Activated naive CD4-positive, alpha-beta T cell treated with anti-CD3 and anti-CD28 coated beads, Interleukin-2, amount 10 ng/mL, durations not matched to agents 7 days and 5 days (primary cell): ENCODE data around the gene UBASH3A.

Source experiments
- CTCF ChIA-PET: fragments of 350-600 bp; sonication (Branson Sonifier 250); formaldehyde crosslinking; loops from one replicate; lab custom pipeline; 2021; ENCODE audit warnings: antibody characterized with exemption; lab: Charles Lee
- DNase-seq: peaks from one replicate; pipeline ENCODE4 v3.0.0-alpha.2; 2020
- H3K27ac Mint-ChIP-seq: one replicate; pipeline ENCODE4 v1.8.0; 2021; ENCODE audit warnings: mild to moderate bottlenecking, moderate library complexity, mixed read lengths
- H3K27me3 Mint-ChIP-seq: one replicate; pipeline ENCODE4 v1.8.0; 2021; ENCODE audit warnings: mild to moderate bottlenecking, mixed read lengths
- H3K36me3 Mint-ChIP-seq: one replicate; pipeline ENCODE4 v1.8.0; 2021; ENCODE audit warnings: mixed read lengths
- H3K4me1 Mint-ChIP-seq: one replicate; pipeline ENCODE4 v1.8.0; 2021; ENCODE audit warnings: mixed read lengths
- H3K4me3 Mint-ChIP-seq: one replicate; pipeline ENCODE4 v1.8.0; 2021; ENCODE audit warnings: mild to moderate bottlenecking, moderate library complexity, mixed read lengths
- H3K9me3 Mint-ChIP-seq: one replicate; pipeline ENCODE4 v1.8.0; 2021; ENCODE audit warnings: mixed read lengths

UBASH3A gene

DNA sequence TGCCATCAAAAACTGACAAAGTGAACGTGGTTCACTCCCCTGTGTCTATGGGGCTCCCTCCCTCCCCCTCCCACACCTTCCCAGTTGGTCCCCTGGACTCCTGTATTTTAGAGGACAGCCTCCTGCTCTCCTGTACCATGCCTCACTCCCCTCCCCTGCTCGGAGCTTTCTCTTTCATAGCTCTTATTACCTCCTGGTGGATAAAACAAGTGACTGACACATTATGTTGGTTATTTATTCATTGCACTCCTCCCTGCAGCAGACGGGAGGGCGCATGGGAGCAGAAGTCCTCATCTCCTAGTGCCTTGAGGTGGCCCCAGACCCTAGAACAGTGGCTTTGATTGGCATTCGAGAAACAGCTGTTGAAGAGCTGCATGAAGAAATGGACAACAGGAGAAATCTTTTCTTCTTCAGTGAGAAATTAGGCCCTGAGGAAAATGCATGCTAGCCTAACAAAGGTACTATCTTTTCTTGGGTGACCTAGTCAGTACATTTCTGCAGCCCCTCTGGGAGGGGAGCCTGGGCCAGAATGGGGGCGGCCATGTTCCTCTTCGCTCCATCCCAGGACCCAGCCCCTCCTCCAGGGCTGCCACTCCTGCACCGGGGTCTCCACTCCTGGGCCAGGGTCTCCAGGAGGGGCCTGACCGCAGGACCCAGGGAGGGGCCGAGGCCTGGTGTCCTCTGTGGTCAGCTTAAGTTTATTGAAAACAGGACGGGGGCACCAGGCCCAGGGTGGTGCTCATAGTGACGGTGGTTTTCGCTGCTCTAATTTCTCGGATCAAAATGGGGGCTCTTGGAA lies 36.1 kb upstream of the UBASH3A start:
- H3K4me3 Mint-ChIP-seq, result no peak overlapping the region
- peaks cover 8% of the 10 kb centered on the region for H3K4me1 Mint-ChIP-seq
- CTCF ChIA-PET, result interaction anchor here (1.0 to 2.3 kb wide), 2 partner anchors 13 to 31 kb away, joined by 3 to 7 read pairs; no protein-coding TSS in a partner anchor
- H3K27ac Mint-ChIP-seq, result no peak overlapping the region
- H3K27me3 Mint-ChIP-seq, result peaks cover 39% of the 10 kb centered on the region
- no peaks in the 10 kb centered on the region for H3K9me3 Mint-ChIP-seq
- no peak for DNase-seq
- H3K36me3 Mint-ChIP-seq, result no peaks in the 10 kb centered on the region

DNA sequence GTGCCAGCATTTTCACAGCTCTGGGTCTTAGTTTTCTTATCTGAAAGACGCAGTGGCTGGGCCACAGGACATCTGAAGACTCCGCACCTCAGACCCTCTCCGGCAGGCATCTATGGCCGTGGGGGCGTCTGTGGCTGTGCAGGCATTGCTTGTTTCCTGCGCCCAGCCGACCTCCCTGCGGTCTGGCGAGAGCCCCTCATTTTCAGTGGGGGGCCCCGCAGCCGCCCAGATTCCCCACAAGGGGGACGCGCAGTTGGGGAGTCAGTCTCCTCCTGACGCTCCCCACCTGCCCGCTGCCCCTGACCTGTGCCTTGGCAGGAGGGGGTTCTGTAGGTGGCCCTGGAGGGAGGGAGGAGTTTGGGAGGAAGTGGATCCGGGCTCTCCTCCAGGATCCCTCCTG lies 33.9 kb upstream of the UBASH3A start:
- H3K36me3 Mint-ChIP-seq, result no peaks in the 10 kb centered on the region
- DNase-seq, result no peak
- no peaks in the 10 kb centered on the region for H3K9me3 Mint-ChIP-seq
- no peak overlapping the region for H3K27ac Mint-ChIP-seq
- H3K4me1 Mint-ChIP-seq, result peaks cover 17% of the 10 kb centered on the region
- H3K4me3 Mint-ChIP-seq, result no peak overlapping the region
- CTCF ChIA-PET, result no interaction called here
- H3K27me3 Mint-ChIP-seq, result peaks cover 37% of the 10 kb centered on the region

DNA sequence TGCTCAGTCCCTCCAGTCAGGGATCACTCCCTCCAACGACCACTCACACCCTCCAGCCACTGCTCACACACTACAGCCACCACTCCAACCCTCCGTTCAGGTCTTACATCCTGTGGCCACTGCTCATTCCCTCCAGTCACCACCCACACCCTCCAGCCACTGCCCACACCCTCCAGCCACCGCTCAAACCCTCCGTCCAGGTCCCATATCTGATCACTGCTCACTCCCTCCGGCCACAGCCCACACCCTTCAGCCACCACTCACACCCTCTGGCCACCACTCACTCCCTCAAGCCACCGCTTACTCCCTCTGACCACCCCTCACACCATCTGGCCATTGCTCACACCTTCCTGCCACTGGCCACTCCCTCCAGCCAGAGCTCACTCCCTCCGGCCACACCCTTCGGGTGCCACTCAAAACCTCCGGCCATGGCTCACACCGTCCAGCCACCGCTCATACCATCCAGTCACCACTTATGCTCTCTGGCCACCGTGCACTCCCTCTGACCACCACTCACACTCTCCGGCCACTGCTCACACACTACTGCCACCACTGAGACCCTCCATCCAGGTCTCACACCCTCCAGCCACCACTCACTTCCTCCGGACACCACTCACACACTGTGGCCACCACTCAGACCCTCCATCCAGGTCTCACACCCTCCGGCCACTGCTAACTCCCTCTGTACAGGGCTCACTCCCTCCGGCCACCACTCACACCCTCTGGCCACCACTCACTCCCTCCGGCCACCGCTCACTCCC lies 32.6 kb upstream of the UBASH3A start:
- DNase-seq, result no peak
- H3K4me3 Mint-ChIP-seq, result no peak overlapping the region
- CTCF ChIA-PET, result no interaction called here
- no peaks in the 10 kb centered on the region for H3K9me3 Mint-ChIP-seq
- no peak overlapping the region for H3K27ac Mint-ChIP-seq
- peaks cover 18% of the 10 kb centered on the region for H3K4me1 Mint-ChIP-seq
- H3K27me3 Mint-ChIP-seq, result peaks cover 36% of the 10 kb centered on the region
- no peaks in the 10 kb centered on the region for H3K36me3 Mint-ChIP-seq

DNA sequence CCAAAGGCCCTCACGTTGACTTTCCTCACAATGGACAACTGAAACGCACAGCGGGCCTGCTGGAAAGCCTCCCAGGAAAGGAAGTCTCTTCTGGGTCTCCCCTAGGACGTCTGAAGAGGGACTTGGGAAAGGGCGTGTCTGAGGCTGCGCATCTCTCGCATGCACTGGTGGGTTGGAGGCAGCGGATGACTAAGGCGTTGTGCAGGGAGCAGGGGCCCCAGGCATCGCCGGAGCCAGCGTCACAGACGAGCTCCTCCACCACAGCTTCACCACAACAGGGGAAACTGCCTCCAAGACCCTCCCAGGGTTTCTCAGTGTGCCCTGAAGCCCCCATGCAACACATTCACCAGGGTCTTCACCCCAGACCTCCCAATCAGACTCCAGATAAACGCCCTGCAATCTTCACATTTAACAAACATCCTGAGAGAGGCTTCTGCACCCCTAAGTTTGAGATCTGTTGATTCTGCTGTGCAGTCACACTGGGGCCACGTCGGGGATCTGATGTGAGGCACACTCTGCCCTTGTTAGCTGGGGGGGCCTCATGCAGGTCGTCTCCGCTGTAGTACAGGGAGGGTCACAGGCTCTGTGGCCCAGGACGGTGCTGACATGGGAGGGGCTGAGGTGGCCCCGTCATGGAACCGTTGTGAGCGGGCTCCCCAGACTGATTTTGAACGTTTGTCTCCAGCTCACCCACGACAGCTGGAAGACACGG lies 30.4 kb upstream of the UBASH3A start:
- CTCF ChIA-PET, result interaction anchor here (0.9 to 1.2 kb wide), 3 partner anchors 8 to 114 kb away, joined by 3 read pairs; no protein-coding TSS in a partner anchor
- peaks cover 13% of the 10 kb centered on the region for H3K4me1 Mint-ChIP-seq
- H3K9me3 Mint-ChIP-seq, result no peaks in the 10 kb centered on the region
- no peaks in the 10 kb centered on the region for H3K36me3 Mint-ChIP-seq
- H3K27me3 Mint-ChIP-seq, result peaks cover 47% of the 10 kb centered on the region
- no peak overlapping the region for H3K4me3 Mint-ChIP-seq
- DNase-seq, result no peak
- no peak overlapping the region for H3K27ac Mint-ChIP-seq

DNA sequence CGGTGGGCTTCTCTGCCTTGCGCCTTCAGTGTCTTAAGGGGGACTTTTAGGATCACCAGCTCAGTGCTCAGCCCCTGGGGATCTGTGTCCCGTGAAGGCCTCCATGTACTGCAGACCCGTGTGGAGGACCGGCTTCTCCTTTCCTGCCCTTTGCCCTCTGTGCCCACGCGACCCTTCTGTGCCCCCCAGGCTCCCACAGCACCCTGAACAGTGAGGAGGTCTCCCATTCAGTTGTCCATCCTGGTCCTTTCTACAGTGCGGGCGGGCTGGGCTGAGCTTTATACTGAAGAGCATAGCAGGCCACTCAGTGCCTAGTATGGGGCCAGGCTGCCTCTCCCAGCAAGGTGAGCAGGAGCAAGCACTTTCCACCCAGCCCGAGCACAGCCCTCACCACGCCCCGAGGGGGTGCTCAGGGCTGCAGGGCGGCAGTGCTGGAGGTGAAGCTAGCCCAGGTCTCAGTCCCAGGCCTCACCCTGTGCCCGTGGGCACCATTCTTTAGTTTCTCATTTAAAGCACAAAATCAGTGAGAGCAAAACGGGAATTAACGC lies 29.7 kb upstream of the UBASH3A start:
- H3K27me3 Mint-ChIP-seq, result peaks cover 47% of the 10 kb centered on the region
- no peaks in the 10 kb centered on the region for H3K36me3 Mint-ChIP-seq
- CTCF ChIA-PET, result interaction anchor here (0.9 to 1.3 kb wide), 3 partner anchors 13 to 115 kb away, joined by 3 read pairs; no protein-coding TSS in a partner anchor
- no peak overlapping the region for H3K27ac Mint-ChIP-seq
- DNase-seq, result no peak
- peaks cover 12% of the 10 kb centered on the region for H3K4me1 Mint-ChIP-seq
- H3K4me3 Mint-ChIP-seq, result no peak overlapping the region
- H3K9me3 Mint-ChIP-seq, result no peaks in the 10 kb centered on the region

DNA sequence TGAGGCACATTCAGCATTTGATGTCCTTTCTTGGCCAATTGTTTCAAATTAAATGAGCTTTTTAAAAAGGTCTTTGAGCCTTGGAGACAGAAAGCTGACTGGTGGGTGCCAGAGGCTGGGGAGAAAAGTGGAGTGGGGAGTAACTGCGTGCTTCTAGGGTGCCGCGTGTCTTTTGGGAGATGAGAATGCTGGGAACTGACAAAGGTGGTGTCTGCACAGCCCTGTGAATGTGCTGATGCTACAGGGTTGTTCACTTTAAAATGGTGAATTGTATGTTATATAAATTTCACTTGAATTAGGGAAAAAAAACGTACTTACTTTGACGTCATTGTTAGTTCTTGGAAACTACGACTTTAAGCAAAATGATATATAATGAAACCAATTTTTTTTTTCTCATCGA lies 29.2 kb upstream of the UBASH3A start:
- CTCF ChIA-PET, result interaction anchor here (1.2 to 1.3 kb wide), 2 partner anchors 13 to 115 kb away, joined by 3 read pairs; no protein-coding TSS in a partner anchor
- Mint-ChIP-seq H3K27ac (no peak overlapping the region), H3K27me3 (peaks cover 47% of the 10 kb centered on the region), H3K36me3 (no peaks in the 10 kb centered on the region), H3K4me1 (peaks cover 12% of the 10 kb centered on the region), H3K9me3 (no peaks in the 10 kb centered on the region), H3K4me3 (no peak overlapping the region)
- DNase-seq, result no peak

DNA sequence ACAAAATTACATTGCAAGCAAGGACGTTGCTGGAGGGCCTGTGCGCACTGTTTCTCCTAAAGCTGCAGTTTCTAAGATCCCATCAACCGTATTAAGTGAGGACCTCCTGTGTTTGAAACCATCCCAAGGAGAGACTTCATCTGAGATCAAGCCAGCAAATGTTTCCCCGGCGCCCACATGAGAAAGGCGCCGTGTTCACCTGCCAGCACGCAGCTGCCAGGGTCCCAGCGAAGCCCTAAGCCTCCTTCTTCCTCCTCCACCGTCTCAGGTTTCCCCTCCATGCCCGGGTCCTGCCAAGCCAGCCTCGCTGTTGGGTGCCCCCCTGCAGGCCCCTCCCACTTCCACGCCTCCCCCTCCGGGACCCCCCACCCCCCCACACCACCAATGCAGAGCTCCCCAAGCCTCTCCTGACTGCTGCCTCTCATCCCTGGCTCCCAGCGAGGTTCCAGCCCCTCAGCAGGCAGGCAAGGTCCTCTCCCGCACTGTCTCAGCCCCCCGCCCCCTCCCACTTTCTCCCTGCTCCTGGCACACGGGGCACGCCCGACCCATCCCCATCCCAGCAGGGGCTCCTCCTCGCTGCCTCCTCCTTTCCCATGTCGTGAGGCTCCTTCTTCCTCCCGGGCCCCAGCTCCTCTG lies 28.7 kb upstream of the UBASH3A start:
- H3K27me3 Mint-ChIP-seq, result peaks cover 46% of the 10 kb centered on the region
- no peaks in the 10 kb centered on the region for H3K9me3 Mint-ChIP-seq
- H3K36me3 Mint-ChIP-seq, result no peaks in the 10 kb centered on the region
- no peak overlapping the region for H3K27ac Mint-ChIP-seq
- CTCF ChIA-PET, result interaction anchor here (1.0 to 1.3 kb wide), 3 partner anchors 14 to 116 kb away, joined by 3 read pairs; no protein-coding TSS in a partner anchor
- H3K4me3 Mint-ChIP-seq, result no peak overlapping the region
- DNase-seq, result no peak
- peaks cover 12% of the 10 kb centered on the region for H3K4me1 Mint-ChIP-seq

DNA sequence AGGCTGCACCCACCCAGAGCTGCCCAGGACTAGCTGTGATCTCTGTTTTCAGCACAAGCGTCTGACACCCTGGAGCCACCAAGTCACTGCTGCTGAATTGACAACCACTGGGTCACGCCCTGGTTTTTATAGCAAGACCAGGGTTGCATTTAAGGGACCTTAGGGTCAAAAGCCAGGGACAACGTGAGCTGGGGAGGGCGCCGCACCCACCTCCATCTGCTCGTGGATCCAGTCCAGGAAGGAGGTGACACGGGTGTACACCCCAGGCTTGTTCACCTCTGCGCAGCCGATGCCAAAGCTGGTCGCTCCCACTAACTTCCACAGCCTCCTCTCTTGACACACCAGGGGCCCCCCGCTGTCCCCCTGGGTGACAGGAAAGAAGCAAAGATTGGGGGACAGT lies 28.2 kb upstream of the UBASH3A start:
- Mint-ChIP-seq H3K27ac (no peak overlapping the region), H3K9me3 (no peaks in the 10 kb centered on the region), H3K4me1 (peaks cover 12% of the 10 kb centered on the region), H3K36me3 (no peaks in the 10 kb centered on the region), H3K27me3 (peaks cover 43% of the 10 kb centered on the region), H3K4me3 (no peak overlapping the region)
- DNase-seq, result no peak
- CTCF ChIA-PET, result interaction anchor here (1.0 kb wide), 1 partner anchor 19 kb away, joined by 3 read pairs; no protein-coding TSS in a partner anchor

DNA sequence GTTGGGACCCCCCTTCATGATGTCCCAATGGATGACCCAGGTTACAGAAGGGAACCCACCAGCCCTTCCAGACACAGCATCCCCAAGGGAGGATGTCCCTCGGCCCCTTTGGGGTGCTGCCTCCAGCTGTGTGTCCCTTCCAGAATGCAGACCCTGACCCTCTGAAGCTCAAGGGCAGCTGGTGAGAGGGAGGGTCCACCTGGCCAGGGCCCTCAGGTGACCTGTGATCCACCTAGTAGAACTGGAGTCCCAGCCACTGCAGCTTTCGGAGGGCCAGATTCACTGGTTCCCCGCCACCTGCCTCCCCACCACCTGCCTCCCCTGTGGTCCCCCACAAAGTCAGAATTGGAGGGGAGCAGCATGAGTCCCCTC lies 27.8 kb upstream of the UBASH3A start:
- no peak overlapping the region for H3K27ac Mint-ChIP-seq
- H3K4me3 Mint-ChIP-seq, result no peak overlapping the region
- DNase-seq, result no peak
- no peaks in the 10 kb centered on the region for H3K9me3 Mint-ChIP-seq
- peaks cover 12% of the 10 kb centered on the region for H3K4me1 Mint-ChIP-seq
- no peaks in the 10 kb centered on the region for H3K36me3 Mint-ChIP-seq
- peaks cover 43% of the 10 kb centered on the region for H3K27me3 Mint-ChIP-seq
- CTCF ChIA-PET, result interaction anchor here (1.0 kb wide), 1 partner anchor 19 kb away, joined by 3 read pairs; no protein-coding TSS in a partner anchor

DNA sequence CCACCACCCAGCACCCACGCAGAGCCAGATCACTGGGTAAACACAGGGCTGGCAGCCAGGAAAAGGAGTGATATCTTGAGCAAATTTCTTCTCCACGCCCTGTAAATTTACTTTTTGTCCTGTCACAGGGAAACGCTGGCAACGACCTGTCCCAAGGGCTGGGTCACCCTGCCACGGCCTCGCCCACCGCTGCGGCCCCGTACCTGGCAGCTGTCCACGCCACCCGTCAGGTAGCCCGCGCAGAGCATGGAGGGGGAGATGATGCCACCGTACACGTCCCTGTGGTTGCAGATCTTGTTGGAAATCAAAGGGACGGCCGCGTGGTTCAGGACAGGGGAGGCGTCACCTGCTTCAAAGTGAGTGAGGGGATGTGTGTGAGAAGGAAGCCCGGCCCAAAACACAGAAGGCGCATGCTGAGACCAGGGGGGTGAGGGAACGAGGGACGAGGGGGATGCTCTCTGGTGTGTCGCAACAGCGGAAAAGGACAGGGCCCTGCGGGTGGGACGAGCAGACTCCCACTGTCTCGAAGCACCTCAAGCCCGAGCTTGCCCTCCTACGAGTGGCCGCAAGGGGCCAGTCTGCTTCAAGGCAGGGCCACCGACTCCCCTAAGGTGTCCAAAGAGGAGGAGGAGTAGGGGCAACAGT lies 27.2 kb upstream of the UBASH3A start:
- H3K4me1 Mint-ChIP-seq, result peaks cover 13% of the 10 kb centered on the region
- CTCF ChIA-PET, result no interaction called here
- H3K27ac Mint-ChIP-seq, result no peak overlapping the region
- peaks cover 40% of the 10 kb centered on the region for H3K27me3 Mint-ChIP-seq
- H3K4me3 Mint-ChIP-seq, result no peak overlapping the region
- peaks cover 1% of the 10 kb centered on the region for H3K36me3 Mint-ChIP-seq
- no peak for DNase-seq
- peaks cover 1% of the 10 kb centered on the region for H3K9me3 Mint-ChIP-seq

DNA sequence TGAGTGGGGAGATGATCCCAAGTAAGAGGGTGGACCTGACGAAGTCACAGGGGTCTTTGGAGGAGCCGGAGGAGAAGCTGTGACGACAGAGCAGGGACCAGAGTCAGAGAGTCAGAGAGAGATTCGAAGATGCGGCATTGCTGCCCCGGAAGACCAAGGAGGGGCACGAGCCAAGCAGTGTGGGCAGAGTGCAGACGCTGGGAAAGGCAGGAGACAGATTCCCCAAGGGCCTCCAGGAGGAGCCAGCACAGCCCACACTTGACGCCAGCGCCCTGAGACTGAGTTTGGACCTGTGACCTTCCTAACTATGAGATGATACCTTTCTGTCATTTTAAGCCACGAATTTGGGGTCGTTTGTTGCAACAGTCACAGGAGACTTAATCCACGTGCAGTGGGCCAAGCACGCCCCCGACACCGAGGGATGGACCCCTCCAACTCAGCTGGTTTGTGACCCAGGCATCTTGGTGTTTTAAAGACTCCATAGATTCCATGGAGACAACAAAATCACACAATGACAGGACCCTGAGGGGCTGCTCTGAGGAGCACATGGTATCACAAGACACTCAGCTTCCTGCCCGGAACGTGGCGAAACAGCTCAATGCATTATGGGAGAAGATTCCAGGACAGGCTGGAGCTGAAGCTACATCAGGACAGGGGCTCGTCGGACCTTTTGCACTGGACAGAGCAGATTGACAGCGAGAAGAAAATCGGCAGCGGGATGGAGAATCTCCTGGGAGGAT lies 26.3 kb upstream of the UBASH3A start:
- H3K27ac Mint-ChIP-seq, result no peak overlapping the region
- CTCF ChIA-PET, result interaction anchor here (0.9 to 1.4 kb wide), 3 partner anchors 35 to 232 kb away, joined by 3 to 4 read pairs (median 3); no protein-coding TSS in a partner anchor
- DNase-seq, result no peak

DNA sequence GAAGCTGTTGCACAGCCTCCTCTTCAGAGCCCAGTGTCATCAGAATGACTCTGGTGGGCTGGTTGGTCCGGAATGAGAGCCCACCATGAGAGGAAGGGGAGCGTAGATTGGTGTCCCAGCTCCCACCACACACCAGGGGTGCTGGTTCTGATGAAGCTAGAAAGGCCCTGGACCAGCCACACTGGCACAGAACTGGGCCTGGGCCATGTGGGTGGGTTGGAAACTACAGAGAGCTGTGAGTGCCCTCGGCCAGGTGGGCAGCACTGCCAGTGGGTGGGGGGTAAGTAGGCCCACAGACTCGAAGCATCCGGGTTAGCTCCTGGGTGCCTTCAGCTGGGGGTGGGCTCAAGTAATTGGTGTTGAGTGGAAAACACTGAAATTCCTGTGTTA lies 25.8 kb upstream of the UBASH3A start:
- Mint-ChIP-seq H3K27ac (peak overlapping the region; percentile 71), H3K4me1 (peaks cover 19% of the 10 kb centered on the region), H3K9me3 (peaks cover 15% of the 10 kb centered on the region), H3K4me3 (no peak overlapping the region), H3K36me3 (peaks cover 10% of the 10 kb centered on the region), H3K27me3 (peaks cover 34% of the 10 kb centered on the region)
- CTCF ChIA-PET, result interaction anchor here (0.9 to 1.4 kb wide), 3 partner anchors 36 to 233 kb away, joined by 3 to 4 read pairs (median 3); no protein-coding TSS in a partner anchor
- DNase-seq, result no peak

More for the DNA sequence above, 26.3 kb upstream of the UBASH3A start:
- peaks cover 7% of the 10 kb centered on the region for H3K36me3 Mint-ChIP-seq
- H3K4me3 Mint-ChIP-seq, result no peak overlapping the region
- H3K4me1 Mint-ChIP-seq, result peaks cover 17% of the 10 kb centered on the region
- H3K9me3 Mint-ChIP-seq, result peaks cover 10% of the 10 kb centered on the region
- peaks cover 40% of the 10 kb centered on the region for H3K27me3 Mint-ChIP-seq
